ENCODE measurements around the gene SLC17A8.
"Not testable (repeated sequence)": the region's sequence is repeated elsewhere in the genome, so short reads cannot be mapped to it uniquely, and the experiment has no call there.

The SLC17A8 gene

DNA sequence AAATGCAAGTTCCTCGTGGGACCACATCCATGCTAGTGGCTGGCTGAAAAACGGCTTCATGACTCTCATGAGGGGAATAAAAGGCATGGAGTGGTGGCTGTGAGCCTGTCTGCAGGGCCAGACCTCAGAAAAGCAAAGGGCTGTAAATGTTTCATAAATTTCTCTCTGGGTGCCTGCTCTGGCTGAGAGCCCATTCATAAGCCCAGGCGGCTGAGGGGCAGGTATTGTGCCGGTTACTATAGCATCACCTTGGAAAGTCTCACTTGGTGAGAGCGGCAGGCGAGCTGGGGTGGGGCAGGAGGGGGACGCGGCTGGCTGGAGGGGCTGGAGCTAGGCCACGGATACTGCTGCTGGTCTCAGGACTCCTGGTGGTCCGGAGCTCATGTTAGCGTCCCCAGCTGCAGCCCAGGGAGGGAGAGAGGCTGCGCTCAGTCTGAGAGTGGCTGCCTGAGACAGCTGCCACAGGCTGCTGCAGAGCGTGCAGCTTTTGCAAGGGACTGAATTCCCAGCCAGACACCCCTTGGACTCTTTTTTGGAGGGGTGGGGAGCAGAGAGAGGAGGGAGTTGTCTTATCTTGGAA, at the start of gene SLC17A8:
SLC17A8 (plus strand) TSS at position 431 of the 580 bp plus-strand sequence. CDS start 318 bp downstream, outside the sequence.
- H3K36me3 ChIP-seq (ENCODE audit: control insufficient read depth in 2 of 2, insufficient read depth in 2 of 2, low read length in 2 of 2) = no peaks in the 10 kb centered on the region
- no peak within 1 kb of the TSS for H3K4me3 ChIP-seq (ENCODE audit: low read length in 2 of 2)
- H3K27me3 ChIP-seq (ENCODE audit: control insufficient read depth in 1 of 2, insufficient read depth in 2 of 2, low read length in 2 of 2) = peaks cover 0 to 8% of the 10 kb centered on the region in 2 donors
- H3K9me3 ChIP-seq (ENCODE audit: control insufficient read depth in 2 of 2, low read length in 2 of 2) = no peaks in the 10 kb centered on the region
- H3K4me1 ChIP-seq (ENCODE audit: control insufficient read depth, insufficient read depth, low read length) = no peaks in the 10 kb centered on the region
- H3K27ac ChIP-seq (ENCODE audit: low read length) = no peak within 1 kb of the TSS
- no peak within 1 kb of the TSS for H3K9ac ChIP-seq (ENCODE audit: low read length in 2 of 2)

DNA sequence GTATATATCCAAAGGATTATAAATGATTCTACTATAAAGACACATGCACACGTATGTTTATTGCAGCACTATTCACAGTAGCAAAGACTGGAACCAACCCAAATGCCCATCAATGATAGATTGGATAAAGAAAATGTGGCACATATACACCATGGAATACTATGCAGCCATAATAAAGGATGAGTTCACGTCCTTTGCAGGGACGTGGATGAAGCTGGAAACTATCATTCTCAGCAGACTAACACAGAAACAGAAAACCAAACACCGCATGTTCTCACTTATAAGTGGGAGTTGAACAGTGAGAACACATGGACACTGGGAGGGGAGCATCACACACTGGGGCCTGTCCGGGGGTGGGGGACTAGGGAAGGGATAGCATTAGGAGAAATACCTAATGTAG, 48.7 kb upstream of the SLC17A8 start:
- H3K36me3 ChIP-seq (ENCODE audit: control insufficient read depth in 2 of 2, insufficient read depth in 2 of 2, low read length in 2 of 2) = peaks cover 10 to 17% of the 10 kb centered on the region in 2 donors

GRCh38 chr12:100311317-100311716, 45.6 kb upstream of the SLC17A8 start:
- H3K9ac ChIP-seq (ENCODE audit: low read length in 2 of 2) = no peak overlapping the region
- H3K9me3 ChIP-seq (ENCODE audit: control insufficient read depth in 2 of 2, low read length in 2 of 2) = no peaks in the 10 kb centered on the region
- H3K4me3 ChIP-seq (ENCODE audit: low read length in 2 of 2) = no peak overlapping the region
- H3K27ac ChIP-seq (ENCODE audit: low read length) = no peak overlapping the region
- peaks cover under 1 to 14% of the 10 kb centered on the region in 2 donors for H3K36me3 ChIP-seq (ENCODE audit: control insufficient read depth in 2 of 2, insufficient read depth in 2 of 2, low read length in 2 of 2)
- no peaks in the 10 kb centered on the region for H3K4me1 ChIP-seq (ENCODE audit: control insufficient read depth, insufficient read depth, low read length)
- H3K27me3 ChIP-seq (ENCODE audit: control insufficient read depth in 1 of 2, insufficient read depth in 2 of 2, low read length in 2 of 2) = no peaks in the 10 kb centered on the region

More for the DNA sequence above, 48.7 kb upstream of the SLC17A8 start:
- H3K27ac ChIP-seq (ENCODE audit: low read length); H3K9ac ChIP-seq (ENCODE audit: low read length in 2 of 2); H3K9me3 ChIP-seq (ENCODE audit: control insufficient read depth in 2 of 2, low read length in 2 of 2); H3K4me1 ChIP-seq (ENCODE audit: control insufficient read depth, insufficient read depth, low read length); H3K27me3 ChIP-seq (ENCODE audit: control insufficient read depth in 1 of 2, insufficient read depth in 2 of 2, low read length in 2 of 2); H3K4me3 ChIP-seq (ENCODE audit: low read length in 2 of 2): not testable (repeated sequence)

- Histone ChIP-seq H3K36me3 (ENCODE audit: control insufficient read depth in 2 of 2, insufficient read depth in 2 of 2, low read length in 2 of 2) (peaks cover 4 to 11% of the 10 kb centered on the region in 2 donors), H3K9ac (ENCODE audit: low read length in 2 of 2) (no peak overlapping the region)
Observed at GRCh38 chr12:100317371-100317770, 39.5 kb upstream of the SLC17A8 start.

GRCh38 chr12:100324498-100324897, 32.4 kb upstream of the SLC17A8 start:
- Histone ChIP-seq H3K9me3 (ENCODE audit: control insufficient read depth in 2 of 2, low read length in 2 of 2) (no peaks in the 10 kb centered on the region), H3K9ac (ENCODE audit: low read length in 2 of 2) (no peak overlapping the region), H3K27ac (ENCODE audit: low read length) (no peak overlapping the region), H3K36me3 (ENCODE audit: control insufficient read depth in 2 of 2, insufficient read depth in 2 of 2, low read length in 2 of 2) (peaks cover 3 to 15% of the 10 kb centered on the region in 2 donors), H3K27me3 (ENCODE audit: control insufficient read depth in 1 of 2, insufficient read depth in 2 of 2, low read length in 2 of 2) (no peaks in the 10 kb centered on the region), H3K4me1 (ENCODE audit: control insufficient read depth, insufficient read depth, low read length) (no peaks in the 10 kb centered on the region), H3K4me3 (ENCODE audit: low read length in 2 of 2) (no peak overlapping the region)

More at GRCh38 chr12:100317371-100317770, 39.5 kb upstream of the SLC17A8 start:
- Histone ChIP-seq H3K4me1 (ENCODE audit: control insufficient read depth, insufficient read depth, low read length) (no peaks in the 10 kb centered on the region), H3K27ac (ENCODE audit: low read length) (no peak overlapping the region), H3K27me3 (ENCODE audit: control insufficient read depth in 1 of 2, insufficient read depth in 2 of 2, low read length in 2 of 2) (no peaks in the 10 kb centered on the region), H3K4me3 (ENCODE audit: low read length in 2 of 2) (no peak overlapping the region), H3K9me3 (ENCODE audit: control insufficient read depth in 2 of 2, low read length in 2 of 2) (no peaks in the 10 kb centered on the region)

DNA sequence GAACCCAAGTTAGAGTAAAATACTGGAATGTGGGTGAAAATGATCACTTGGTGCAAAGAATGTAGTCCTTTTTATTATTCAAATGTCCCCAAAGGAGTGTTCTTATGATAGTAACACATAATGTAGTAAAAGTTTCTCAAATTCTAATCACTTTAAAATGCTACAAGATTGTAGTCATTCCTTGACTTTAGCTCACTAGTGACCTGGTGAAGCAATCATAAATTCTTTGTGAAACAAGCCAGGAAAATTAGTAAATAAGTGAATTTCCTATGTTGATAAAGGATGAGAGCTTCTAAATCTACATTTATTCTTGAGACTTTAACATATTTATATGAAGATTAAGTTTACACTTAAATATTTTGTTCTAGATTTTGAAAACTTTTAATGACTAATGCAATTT, 30.7 kb upstream of the SLC17A8 start:
- peaks cover 8 to 22% of the 10 kb centered on the region in 2 donors for H3K36me3 ChIP-seq (ENCODE audit: control insufficient read depth in 2 of 2, insufficient read depth in 2 of 2, low read length in 2 of 2)
- no peak overlapping the region for H3K27ac ChIP-seq (ENCODE audit: low read length)
- no peak overlapping the region for H3K4me3 ChIP-seq (ENCODE audit: low read length in 2 of 2)
- H3K4me1 ChIP-seq (ENCODE audit: control insufficient read depth, insufficient read depth, low read length) = no peaks in the 10 kb centered on the region
- H3K9ac ChIP-seq (ENCODE audit: low read length in 2 of 2) = no peak overlapping the region
- no peaks in the 10 kb centered on the region for H3K27me3 ChIP-seq (ENCODE audit: control insufficient read depth in 1 of 2, insufficient read depth in 2 of 2, low read length in 2 of 2)
- no peaks in the 10 kb centered on the region for H3K9me3 ChIP-seq (ENCODE audit: control insufficient read depth in 2 of 2, low read length in 2 of 2)

DNA sequence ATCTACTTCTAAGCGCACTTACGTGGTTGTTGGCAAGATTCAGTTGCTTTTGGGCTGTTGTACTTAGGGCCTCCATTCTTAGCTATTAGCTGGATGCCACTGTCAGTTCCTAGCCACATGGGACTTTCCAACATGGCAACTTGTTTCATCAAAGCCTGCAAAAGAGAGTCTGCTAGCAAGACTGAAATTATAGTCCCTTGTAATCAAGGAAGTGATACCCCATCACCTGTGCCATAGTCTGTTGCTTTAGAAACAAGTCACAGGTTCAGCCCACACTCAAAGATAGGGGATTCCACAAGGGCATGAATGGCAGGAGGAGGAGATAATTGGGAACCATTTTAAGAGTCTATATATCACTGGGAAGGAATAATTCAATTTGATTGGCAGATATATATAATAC, 27.1 kb upstream of the SLC17A8 start:
- Histone ChIP-seq H3K9me3 (ENCODE audit: control insufficient read depth in 2 of 2, low read length in 2 of 2) (no peaks in the 10 kb centered on the region), H3K27me3 (ENCODE audit: control insufficient read depth in 1 of 2, insufficient read depth in 2 of 2, low read length in 2 of 2) (no peaks in the 10 kb centered on the region), H3K36me3 (ENCODE audit: control insufficient read depth in 2 of 2, insufficient read depth in 2 of 2, low read length in 2 of 2) (peaks cover 8 to 19% of the 10 kb centered on the region in 2 donors), H3K9ac (ENCODE audit: low read length in 2 of 2) (no peak overlapping the region), H3K4me1 (ENCODE audit: control insufficient read depth, insufficient read depth, low read length) (no peaks in the 10 kb centered on the region), H3K27ac (ENCODE audit: low read length) (no peak overlapping the region), H3K4me3 (ENCODE audit: low read length in 2 of 2) (no peak overlapping the region)

DNA sequence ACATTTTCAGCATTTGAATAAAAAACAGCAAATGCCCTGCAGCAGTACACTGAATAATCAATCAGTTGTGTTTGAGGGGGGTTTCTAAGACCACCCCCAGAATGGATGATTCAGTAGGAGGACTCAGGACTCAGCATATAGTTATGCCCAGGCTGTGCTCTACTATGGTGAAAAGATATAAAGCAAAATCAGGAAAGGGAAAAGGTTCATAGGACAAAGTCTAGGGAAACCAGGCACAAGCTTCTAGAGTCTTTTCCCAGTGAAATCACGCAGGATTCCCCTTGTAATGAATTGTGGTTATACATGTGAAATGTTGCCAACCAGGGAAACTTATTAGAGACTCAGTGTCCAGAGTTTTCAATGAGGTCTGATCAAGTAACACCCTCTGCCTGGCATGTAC, 25.0 kb upstream of the SLC17A8 start:
- no peak overlapping the region for H3K27ac ChIP-seq (ENCODE audit: low read length)
- peaks cover 13 to 29% of the 10 kb centered on the region in 2 donors for H3K36me3 ChIP-seq (ENCODE audit: control insufficient read depth in 2 of 2, insufficient read depth in 2 of 2, low read length in 2 of 2)
- H3K27me3 ChIP-seq (ENCODE audit: control insufficient read depth in 1 of 2, insufficient read depth in 2 of 2, low read length in 2 of 2) = no peaks in the 10 kb centered on the region
- no peaks in the 10 kb centered on the region for H3K9me3 ChIP-seq (ENCODE audit: control insufficient read depth in 2 of 2, low read length in 2 of 2)
- no peak overlapping the region for H3K4me3 ChIP-seq (ENCODE audit: low read length in 2 of 2)
- H3K9ac ChIP-seq (ENCODE audit: low read length in 2 of 2) = no peak overlapping the region
- no peaks in the 10 kb centered on the region for H3K4me1 ChIP-seq (ENCODE audit: control insufficient read depth, insufficient read depth, low read length)

GRCh38 chr12:100332852-100333251, 24.0 kb upstream of the SLC17A8 start:
- Histone ChIP-seq H3K9me3 (ENCODE audit: control insufficient read depth in 2 of 2, low read length in 2 of 2) (no peaks in the 10 kb centered on the region), H3K27ac (ENCODE audit: low read length) (no peak overlapping the region), H3K27me3 (ENCODE audit: control insufficient read depth in 1 of 2, insufficient read depth in 2 of 2, low read length in 2 of 2) (no peaks in the 10 kb centered on the region), H3K4me1 (ENCODE audit: control insufficient read depth, insufficient read depth, low read length) (no peaks in the 10 kb centered on the region), H3K36me3 (ENCODE audit: control insufficient read depth in 2 of 2, insufficient read depth in 2 of 2, low read length in 2 of 2) (peaks cover 13 to 31% of the 10 kb centered on the region in 2 donors), H3K4me3 (ENCODE audit: low read length in 2 of 2) (no peak overlapping the region), H3K9ac (ENCODE audit: low read length in 2 of 2) (no peak overlapping the region)

DNA sequence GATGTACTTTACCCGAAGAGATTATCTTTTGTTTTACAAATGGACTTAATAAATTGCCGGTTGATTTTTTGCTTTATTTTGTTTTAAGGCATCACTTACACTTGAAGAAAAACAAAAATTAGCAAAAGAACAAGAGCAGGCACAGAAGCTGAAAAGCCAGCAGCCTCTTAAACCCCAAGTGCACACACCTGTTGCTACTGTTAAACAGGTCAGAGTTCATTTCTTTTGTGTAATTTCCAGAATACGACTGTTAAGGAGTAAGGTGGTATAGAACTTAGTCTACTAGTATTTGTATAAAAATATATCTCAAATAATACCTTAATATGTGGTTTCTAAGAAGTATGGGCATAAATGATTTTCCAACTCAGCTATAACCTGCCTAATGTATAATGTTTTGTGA, 19.6 kb upstream of the SLC17A8 start:
- H3K36me3 ChIP-seq (ENCODE audit: control insufficient read depth in 2 of 2, insufficient read depth in 2 of 2, low read length in 2 of 2) = peaks cover 13 to 21% of the 10 kb centered on the region in 2 donors

GRCh38 chr12:100337727-100338126, 19.1 kb upstream of the SLC17A8 start:
- peaks cover 14 to 21% of the 10 kb centered on the region in 2 donors for H3K36me3 ChIP-seq (ENCODE audit: control insufficient read depth in 2 of 2, insufficient read depth in 2 of 2, low read length in 2 of 2)
- no peaks in the 10 kb centered on the region for H3K27me3 ChIP-seq (ENCODE audit: control insufficient read depth in 1 of 2, insufficient read depth in 2 of 2, low read length in 2 of 2)
- H3K27ac ChIP-seq (ENCODE audit: low read length) = no peak overlapping the region
- H3K9ac ChIP-seq (ENCODE audit: low read length in 2 of 2) = no peak overlapping the region
- H3K4me1 ChIP-seq (ENCODE audit: control insufficient read depth, insufficient read depth, low read length) = no peaks in the 10 kb centered on the region
- H3K9me3 ChIP-seq (ENCODE audit: control insufficient read depth in 2 of 2, low read length in 2 of 2) = no peaks in the 10 kb centered on the region
- no peak overlapping the region for H3K4me3 ChIP-seq (ENCODE audit: low read length in 2 of 2)

More for the DNA sequence above, 19.6 kb upstream of the SLC17A8 start:
- Histone ChIP-seq H3K9me3 (ENCODE audit: control insufficient read depth in 2 of 2, low read length in 2 of 2) (no peaks in the 10 kb centered on the region), H3K4me1 (ENCODE audit: control insufficient read depth, insufficient read depth, low read length) (no peaks in the 10 kb centered on the region), H3K27me3 (ENCODE audit: control insufficient read depth in 1 of 2, insufficient read depth in 2 of 2, low read length in 2 of 2) (no peaks in the 10 kb centered on the region), H3K9ac (ENCODE audit: low read length in 2 of 2) (no peak overlapping the region), H3K27ac (ENCODE audit: low read length) (no peak overlapping the region), H3K4me3 (ENCODE audit: low read length in 2 of 2) (no peak overlapping the region)

Data from stomach smooth muscle (tissue), 2 donors.